GM20000 (cell line): ENCODE measurements around the gene HSBP1L1.

ENCODE experiments used
- DNase-seq: peaks from one replicate; pipeline ENCODE4 v3.0.0; 2012; ENCODE audit warnings: low spot score
- CTCF ChIP-seq: IDR thresholded peaks from 2 replicates; pipeline ENCODE4 v1.5.1; 2012; ENCODE audit warnings: mild to moderate bottlenecking, control low read depth; ENCODE audit errors: extremely low read depth, missing control alignments

The HSBP1L1 gene

GRCh38 chr18:79932907-79933306 lies 31.5 kb upstream of the HSBP1L1 start:
- no peak for DNase-seq
- no peak for TF ChIP-seq CTCF

GRCh38 chr18:79933765-79934164 lies 30.7 kb upstream of the HSBP1L1 start:
- no peak for TF ChIP-seq CTCF
- no peak for DNase-seq

GRCh38 chr18:79934311-79935097 lies 29.9 kb upstream of the HSBP1L1 start:
- TF ChIP-seq CTCF: no peak
- DNase-seq: no peak

- no peak for TF ChIP-seq CTCF
Observed at GRCh38 chr18:79935098-79935480, 29.4 kb upstream of the HSBP1L1 start.

GRCh38 chr18:79935499-79935898 lies 28.9 kb upstream of the HSBP1L1 start:
- DNase-seq: no peak
- no peak for TF ChIP-seq CTCF

More at GRCh38 chr18:79935098-79935480, 29.4 kb upstream of the HSBP1L1 start:
- DNase-seq: no peak

GRCh38 chr18:79935925-79936324 lies 28.5 kb upstream of the HSBP1L1 start:
- TF ChIP-seq CTCF: no peak
- DNase-seq: no peak

GRCh38 chr18:79936641-79937040 lies 27.8 kb upstream of the HSBP1L1 start:
- TF ChIP-seq CTCF: no peak
- no peak for DNase-seq
